A673 (cell line): ENCODE results near the gene LRP1-AS.

Experiments used
- CTCF ChIP-seq: fragments of 300-800, 200-600 bp; sonication (generic); conservative IDR thresholded peaks from 2 replicates; pipeline ENCODE4 v1.5.1; 2017; ENCODE audit warnings: low read depth, mild to moderate bottlenecking, antibody characterized with exemption, low read length, moderate library complexity, mixed read lengths
- EZH2 ChIP-seq: fragments of 200-600 bp; sonication (generic); IDR thresholded peaks from 2 replicates; pipeline ENCODE4 v1.6.1; 2017; ENCODE audit warnings: borderline replicate concordance, low read depth, mild to moderate bottlenecking, mixed read lengths, antibody characterized with exemption, low read length; ENCODE audit not compliant: poor library complexity, severe bottlenecking

- no peak for TF ChIP-seq EZH2
- TF ChIP-seq CTCF: no peak
Measured at GRCh38 chr12:57176846-57177245, 29.4 kb upstream of the LRP1-AS start.
